HEK293 (cell line): Measurements from ENCODE around the gene TNIP1.

Experiments
- KLF16 ChIP-seq: fragments of 450-650 bp; formaldehyde crosslinking; IDR thresholded peaks from 2 replicates; pipeline ENCODE4 v1.5.1; 2017; ENCODE audit warnings: missing biosample characterization, missing genetic modification characterization
- ZNF391 ChIP-seq: fragments of 450-650 bp; formaldehyde crosslinking; IDR thresholded peaks from 2 replicates; pipeline ENCODE4 v1.5.1; 2016; ENCODE audit warnings: low read depth, missing biosample characterization, missing genetic modification characterization, borderline replicate concordance

DNA sequence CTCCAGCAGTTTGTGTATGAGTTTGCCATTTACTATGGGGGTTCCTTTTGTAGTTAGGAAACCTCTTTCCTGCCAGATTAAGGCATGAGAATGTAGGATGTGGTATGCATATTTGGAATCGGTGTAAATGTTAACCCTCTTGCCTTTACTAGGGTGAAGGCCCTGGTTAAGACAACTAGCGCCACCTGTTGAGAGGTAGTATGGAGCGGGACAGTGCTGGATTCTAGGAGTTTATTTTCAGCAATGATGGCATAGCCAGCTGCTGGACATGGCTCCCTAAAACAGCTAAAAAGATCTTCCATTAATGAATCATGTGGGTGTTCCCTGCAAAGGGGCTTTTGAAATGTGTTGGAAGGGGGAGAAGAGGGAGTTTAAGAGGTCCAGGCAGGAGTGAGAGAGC, 91.1 kb downstream of the TNIP1 start:
- no peak for TF ChIP-seq KLF16
- TF ChIP-seq ZNF391 (tag by site-specific recombination) = no peak
